GM12872 (cell line): ENCODE measurements around the gene MYO7B.

ENCODE experiments used
- TF ChIP-seq, protein P1 (sequence below): IDR thresholded peaks from 3 replicates; pipeline ENCODE4 v1.5.1; 2011; ENCODE audit warnings: low read depth, mild to moderate bottlenecking, low read length, moderate library complexity; ENCODE audit not compliant: insufficient read depth

Gene MYO7B

DNA sequence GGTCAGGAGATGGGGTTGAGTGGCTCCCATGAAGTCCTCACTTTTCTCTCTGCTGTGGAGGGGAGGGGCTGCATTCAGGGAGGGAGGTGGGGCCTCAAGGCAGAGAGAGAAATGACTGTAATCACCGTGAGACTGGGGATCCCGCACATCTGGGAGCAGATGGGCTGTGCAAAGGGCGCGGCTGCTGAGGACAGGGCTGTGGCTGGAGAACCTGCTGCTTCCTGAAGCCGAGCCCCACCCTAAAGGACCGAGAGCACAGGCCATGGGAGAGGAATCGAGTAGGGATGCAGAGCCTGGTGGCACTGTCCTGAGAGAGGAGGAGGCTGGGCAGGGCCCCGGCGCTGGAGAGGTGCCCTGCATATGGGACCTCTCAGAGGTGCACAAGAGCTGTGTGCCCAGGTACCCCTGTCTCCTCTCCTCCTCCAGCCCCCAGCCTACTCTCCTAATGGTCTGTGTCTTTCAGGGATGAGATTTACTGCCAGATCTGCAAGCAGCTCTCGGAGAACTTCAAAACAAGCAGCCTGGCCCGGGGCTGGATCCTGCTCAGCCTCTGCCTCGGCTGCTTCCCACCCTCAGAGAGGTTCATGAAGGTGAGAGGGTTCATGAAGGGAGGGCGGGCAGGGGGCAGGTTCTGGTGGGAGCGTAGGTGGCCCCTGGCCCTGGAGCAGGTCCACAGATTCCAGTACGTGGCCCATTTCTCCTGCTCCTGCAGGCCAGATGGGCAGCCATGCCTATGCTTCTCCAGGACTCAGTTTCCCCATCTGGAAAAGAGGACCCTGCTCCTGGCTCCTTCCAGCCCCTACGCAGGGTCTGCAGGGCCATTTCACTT lies 84.6 kb downstream of the MYO7B start:
- TF ChIP-seq, protein P1, sequence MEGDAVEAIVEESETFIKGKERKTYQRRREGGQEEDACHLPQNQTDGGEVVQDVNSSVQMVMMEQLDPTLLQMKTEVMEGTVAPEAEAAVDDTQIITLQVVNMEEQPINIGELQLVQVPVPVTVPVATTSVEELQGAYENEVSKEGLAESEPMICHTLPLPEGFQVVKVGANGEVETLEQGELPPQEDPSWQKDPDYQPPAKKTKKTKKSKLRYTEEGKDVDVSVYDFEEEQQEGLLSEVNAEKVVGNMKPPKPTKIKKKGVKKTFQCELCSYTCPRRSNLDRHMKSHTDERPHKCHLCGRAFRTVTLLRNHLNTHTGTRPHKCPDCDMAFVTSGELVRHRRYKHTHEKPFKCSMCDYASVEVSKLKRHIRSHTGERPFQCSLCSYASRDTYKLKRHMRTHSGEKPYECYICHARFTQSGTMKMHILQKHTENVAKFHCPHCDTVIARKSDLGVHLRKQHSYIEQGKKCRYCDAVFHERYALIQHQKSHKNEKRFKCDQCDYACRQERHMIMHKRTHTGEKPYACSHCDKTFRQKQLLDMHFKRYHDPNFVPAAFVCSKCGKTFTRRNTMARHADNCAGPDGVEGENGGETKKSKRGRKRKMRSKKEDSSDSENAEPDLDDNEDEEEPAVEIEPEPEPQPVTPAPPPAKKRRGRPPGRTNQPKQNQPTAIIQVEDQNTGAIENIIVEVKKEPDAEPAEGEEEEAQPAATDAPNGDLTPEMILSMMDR: no peak

GRCh38 chr2:127620866-127621265 lies 85.4 kb downstream of the MYO7B start:
- TF ChIP-seq, protein P1: no peak

DNA sequence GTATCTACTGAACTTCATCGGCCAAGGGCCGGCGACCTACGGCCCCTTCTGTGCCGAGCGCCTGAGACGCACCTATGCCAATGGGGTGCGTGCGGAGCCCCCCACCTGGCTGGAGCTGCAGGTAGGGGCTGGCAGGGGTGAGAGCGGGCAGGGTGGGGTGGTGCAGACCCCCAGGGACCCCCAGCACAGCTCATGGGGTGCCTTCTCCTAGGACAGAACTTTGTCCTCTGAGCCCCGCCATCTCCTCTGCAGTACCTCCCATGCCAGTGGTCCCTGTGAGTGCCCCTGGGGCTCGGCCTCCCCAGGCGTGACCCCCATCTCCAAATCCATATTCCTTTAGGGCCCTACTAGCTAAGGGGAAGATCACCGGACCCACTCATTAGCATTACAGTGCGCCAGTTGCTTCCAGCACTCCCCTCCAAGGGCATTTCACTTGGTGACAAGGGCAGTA lies 86.5 kb downstream of the MYO7B start:
- TF ChIP-seq, protein P1: no peak

GRCh38 chr2:127622561-127623387 lies 87.3 kb downstream of the MYO7B start:
- TF ChIP-seq, protein P1: no peak

DNA sequence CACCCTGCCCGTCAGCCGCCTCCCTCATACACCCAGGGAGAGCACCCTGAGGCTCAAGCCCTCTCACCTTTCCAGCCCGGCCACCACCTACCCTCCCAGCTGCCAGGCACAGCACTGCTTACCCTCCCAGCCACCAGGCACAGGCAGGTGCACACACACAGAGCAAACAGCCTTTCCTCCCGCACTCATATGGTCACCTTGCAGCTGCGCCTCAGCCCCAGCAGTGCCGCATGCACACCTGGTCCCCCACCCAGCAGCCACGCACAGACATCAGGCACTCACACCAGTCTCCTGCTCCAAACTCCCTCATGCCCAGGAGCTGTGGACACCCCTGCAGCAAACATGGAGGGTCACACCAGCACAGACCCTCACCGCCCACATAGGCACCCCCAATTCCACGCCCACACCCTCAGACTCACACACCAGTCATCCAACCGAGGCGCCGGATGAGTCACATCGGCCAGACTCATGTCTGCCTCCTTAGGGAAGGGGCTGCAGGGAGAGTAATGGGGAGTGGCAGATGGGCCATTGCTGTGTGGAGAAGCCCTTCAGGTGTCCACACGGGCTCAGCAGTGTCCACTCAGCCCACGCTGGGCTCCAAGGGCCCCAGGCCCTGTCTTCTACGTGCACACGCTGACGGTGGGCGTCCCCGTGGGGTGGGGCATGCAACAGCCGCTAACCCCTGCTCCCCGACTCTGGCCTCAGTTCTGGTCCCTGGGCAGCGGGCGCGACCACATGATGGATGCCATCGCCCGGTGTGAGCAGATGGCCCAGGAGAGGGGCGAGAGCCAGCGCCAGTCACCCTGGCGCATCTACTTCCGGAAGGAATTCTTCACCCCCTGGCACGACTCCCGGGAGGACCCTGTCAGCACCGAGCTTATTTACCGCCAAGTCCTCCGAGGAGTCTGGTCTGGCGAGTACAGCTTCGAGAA lies 88.2 kb downstream of the MYO7B start:
- TF ChIP-seq, protein P1: no peak

GRCh38 chr2:127624320-127624755 lies 88.9 kb downstream of the MYO7B start:
- TF ChIP-seq, protein P1: no peak
